GM12878 (cell line): ENCODE results near the gene ARL5B. TPM values are rescaled to one million over a fixed set of nuclear protein-coding genes. Genes with fewer than 3 reads are reported as not detected.
A peak's percentile ranks its signal among the peaks of the same experiment; 100 is the strongest.

ENCODE experiments used
- ATAC-seq: fragments of 200-7000 bp; cut with Tn5 transposase; 3 replicates; pipeline ENCODE4 v1.9.1; 2020; ENCODE audit warnings: mild to moderate bottlenecking, moderate library complexity
- BruUV-seq: library from RNA; stranded (reverse); fragments of 400-500 nt; replicated peaks from 2 replicates; lab custom pipeline; 2021; lab: Mats Ljungman, UMichigan
- CTCF ChIA-PET: fragments of 300-600 bp; sonication (Branson Sonifier 250); formaldehyde crosslinking; extraction: SDS; loops from one replicate; lab custom pipeline; 2021; ENCODE audit warnings: inconsistent platforms; lab: Yijun Ruan, JAX
- POLR2A ChIA-PET: fragments of 350-600 bp; formaldehyde crosslinking; extraction: SDS; loops from one replicate; lab custom pipeline; 2021; ENCODE audit warnings: inconsistent platforms; lab: Charles Lee
- RAD21 ChIA-PET: fragments of 300-600 bp; sonication (Branson Sonifier 250); formaldehyde crosslinking; loops from one replicate; lab custom pipeline; 2023; ENCODE audit warnings: antibody characterized with exemption; ENCODE audit not compliant: unreplicated experiment; lab: Charles Lee
- SMC1A ChIA-PET: fragments of 300-600 bp; sonication (Branson Sonifier 250); formaldehyde crosslinking; loops from one replicate; lab custom pipeline; 2023; ENCODE audit not compliant: unreplicated experiment, uncharacterized antibody; lab: Charles Lee
- DNase-seq: peaks from one replicate; pipeline ENCODE4 v3.0.0-alpha.2; 2011; ENCODE audit warnings: low read depth, low spot score
- FAIRE-seq: peaks from 3 replicates; lab custom pipeline; 2011; peaks lifted over from hg19 to GRCh38; lab: Jason Lieb, UNC
- H2AFZ ChIP-seq: 2 replicates; pipeline ENCODE4 v1.6.0; 2011; ENCODE audit warnings: low read depth, low read length, control low read depth; ENCODE audit not compliant: control insufficient read depth
- H3K27ac ChIP-seq: 2 replicates; pipeline ENCODE4 v1.5.1; 2011; ENCODE audit warnings: control low read depth; ENCODE audit not compliant: control insufficient read depth, insufficient read depth
- H3K27me3 ChIP-seq, 2 experiments: replicated peaks in 1 of 2; 2 replicates each; pipeline versions ENCODE4 v1.6.0 to v1.6.1; 2011; ENCODE audit warnings: low read length in 1 of 2; ENCODE audit not compliant: control insufficient read depth in 2 of 2, insufficient read depth in 2 of 2
- H3K36me3 ChIP-seq, 2 experiments: 2 replicates each; pipeline ENCODE4 v1.5.1; 2011; ENCODE audit warnings: low read length in 1 of 2; ENCODE audit not compliant: control insufficient read depth in 2 of 2, insufficient read depth in 2 of 2
- H3K4me1 ChIP-seq: 2 replicates; pipeline ENCODE4 v1.6.1; 2011; ENCODE audit warnings: mild to moderate bottlenecking, low read length, moderate library complexity, mixed read lengths; ENCODE audit not compliant: control insufficient read depth, insufficient read depth
- H3K4me2 ChIP-seq: 2 replicates; pipeline ENCODE4 v1.6.0; 2011; ENCODE audit warnings: control low read depth; ENCODE audit not compliant: control insufficient read depth, insufficient read depth
- H3K4me3 ChIP-seq: fragments of 200-600 bp; sonication (generic); 2 replicates; pipeline ENCODE4 v1.5.1; 2016
- H3K79me2 ChIP-seq: 2 replicates; pipeline ENCODE4 v1.6.0; 2011; ENCODE audit warnings: low read length; ENCODE audit not compliant: control insufficient read depth, insufficient read depth
- H3K9ac ChIP-seq: 2 replicates; pipeline ENCODE4 v1.8.0; 2011; ENCODE audit warnings: low read length, control low read depth, mixed read lengths; ENCODE audit not compliant: control insufficient read depth, insufficient read depth
- H3K9me3 ChIP-seq: replicated peaks from 3 replicates; pipeline ENCODE4 v1.5.1; 2011; ENCODE audit warnings: mild to moderate bottlenecking, low read length; ENCODE audit not compliant: control insufficient read depth, insufficient read depth
- H4K20me1 ChIP-seq: 2 replicates; pipeline ENCODE4 v1.6.0; 2011; ENCODE audit not compliant: control insufficient read depth, insufficient read depth
- BRCA1 ChIP-seq: IDR thresholded peaks from 2 replicates; pipeline ENCODE4 v1.6.1; 2011; ENCODE audit warnings: low read depth, low read length, improper control_type of control experiment
- JUND ChIP-seq: IDR thresholded peaks from 2 replicates; pipeline ENCODE4 v1.6.1; 2012; ENCODE audit warnings: low read depth, mild to moderate bottlenecking, low read length, improper control_type of control experiment, moderate library complexity
- POLR2AphosphoS5 ChIP-seq: IDR thresholded peaks from 2 replicates; pipeline ENCODE4 v1.6.1; 2011; ENCODE audit warnings: mild to moderate bottlenecking, low read length, inconsistent platforms
- SRF ChIP-seq, 2 experiments: IDR thresholded peaks; 2 replicates each; pipeline ENCODE4 v1.6.1; 2011; ENCODE audit warnings: low read depth in 2 of 2, low read length in 2 of 2, mild to moderate bottlenecking in 1 of 2, moderate library complexity in 1 of 2
- TCF12 ChIP-seq: IDR thresholded peaks from 2 replicates; pipeline ENCODE4 v1.6.1; 2011; ENCODE audit warnings: low read depth, mild to moderate bottlenecking, low read length
- WGBS: methylation state at CpG from one replicate; pipeline ENCODE4 v1.1.6; 2016; ENCODE audit warnings: low lambda C conversion rate; ENCODE audit not compliant: insufficient replicate concordance, insufficient coverage; ENCODE audit errors: missing lambda C conversion rate; 5-methylcytosine and 5-hydroxymethylcytosine counted together
- in situ Hi-C: fragments of 300-500 bp; cut with MboI; formaldehyde crosslinking; loops from 9 replicates; pipeline ENCODE4 v1.14.3; 2018; ENCODE audit warnings: mixed read lengths
- intact Hi-C: fragments of 100-400 bp; cut with micrococcal nuclease; formaldehyde crosslinking; loops from one replicate; pipeline ENCODE4 v1.14.2; 2022; ENCODE audit not compliant: unreplicated experiment
- polyA plus RNA-seq, 11 experiments: library from polyadenylated mRNA; depleted of rRNA in 4 of 11; unstranded in 6 of 11; stranded (reverse) in 5 of 11; fragments of >200 nt; fragmentation: Nextera tagmentation in 4 of 11; fragmentation: Illumina TruSeq in 1 of 11; extraction: Ambion mirVana in 4 of 11; extraction: Trizol in 1 of 11; gene quantifications; 1 replicate in 1 of 11; 2 replicates in 10 of 11; pipeline versions ENCODE4 v1.2.1 to v1.2.3, GENCODE V29; 2011 to 2016; ENCODE audit warnings: inconsistent platforms in 2 of 11, missing spikeins in 2 of 11, low read depth in 1 of 11
- total RNA-seq, 4 experiments: library from RNA; depleted of rRNA in 3 of 4; stranded (reverse); fragments of >200 nt in 3 of 4; fragmentation: Illumina TruSeq in 1 of 4; extraction: Trizol in 1 of 4; gene quantifications; 2 replicates each; pipeline versions ENCODE4 v1.2.1 to v1.2.3, GENCODE V29; 2013 to 2021

The ARL5B gene
- total and polyA plus RNA-seq, 10 of the 15 experiments (the other 5 are each of a cell fraction or from before 2014, with no cell fraction given), result 2.5 to 20.7 (median 9.1) TPM

GRCh38 chr10:18650404-18650997, 8.7 kb upstream of the ARL5B start:
- Histone ChIP-seq H4K20me1 (no peaks in the 10 kb centered on the region), H3K36me3 (no peaks in the 10 kb centered on the region), H3K4me3 (peak overlapping the region; percentile 91), H3K27me3 (no peaks in the 10 kb centered on the region), H3K27ac (peak overlapping the region; percentile 63), H3K4me1 (no peaks in the 10 kb centered on the region), H3K9ac (peak overlapping the region; percentile 85), H3K4me2 (peak overlapping the region; percentile 76), H2AFZ (peak overlapping the region; percentile 93), H3K79me2 (peaks cover 38% of the 10 kb centered on the region), H3K9me3 (no peaks in the 10 kb centered on the region)
- TF ChIP-seq TCF12 (no peak), POLR2AphosphoS5 (no peak), SRF (IDR thresholded peaks at IDR 0.05; ENCODE audit: low read depth in 2 of 2, low read length in 2 of 2) (no peak), JUND (no peak), BRCA1 (no peak)
- ChIA-PET SMC1A (interaction anchor here (0.8 to 1.2 kb wide), 3 partner anchors 9 to 232 kb away, joined by 3 to 4 read pairs (median 4); partner anchors contain the start of gene ARL5B), RAD21 (interaction anchor here (2.8 kb wide), 1 partner anchor 8 kb away, joined by 11 read pairs; the partner anchor contains the start of gene ARL5B), POLR2A (interaction anchor here (1.2 to 1.3 kb wide), 2 partner anchors 9 to 11 kb away, joined by 3 to 6 read pairs; partner anchors contain the start of gene ARL5B), CTCF (no interaction called here)
- no TSS peak for BruUV-seq
- no peak for DNase-seq
- peak; percentile 7; the same call in 1 of the 3 replicates for ATAC-seq
- in situ Hi-C loops, result loop anchor here (10.0 to 25.0 kb wide), 3 partner anchors 996 to 1838 kb away; partner anchors contain the start of genes RSU1 and TRDMT1
- intact Hi-C loops, result loop anchor here (10.0 kb wide), 1 partner anchor 966 kb away; no protein-coding TSS in a partner anchor
- FAIRE-seq, result peak; percentile 35
- WGBS, result under 1% methylated on average over 6 of the region's 6 CpGs
